AG09319 (cell line): ENCODE measurements around the gene CERCAM.

Experiments used
- DNase-seq: peaks from one replicate; pipeline ENCODE4 v3.0.0-alpha.2; 2010; ENCODE audit warnings: low read depth; ENCODE audit errors: extremely low read depth
- CTCF ChIP-seq: IDR thresholded peaks from 2 replicates; pipeline ENCODE4 v1.5.1; 2011; ENCODE audit warnings: low read depth, mild to moderate bottlenecking, inconsistent platforms, low read length, moderate library complexity

CERCAM gene

GRCh38 chr9:128455849-128456612, 35.4 kb downstream of the CERCAM start, which contains the start of gene ODF2:
Gene ODF2, plus strand, starts transcription at chr9:128456006. Its CDS starts 86 bp downstream, at chr9:128456092.
- TF ChIP-seq CTCF, result no peak

GRCh38 chr9:128456613-128457061, 36.0 kb downstream of the CERCAM start:
- peak; percentile 30 for DNase-seq
- TF ChIP-seq CTCF, result no peak

More at GRCh38 chr9:128455849-128456612, 35.4 kb downstream of the CERCAM start, which contains the start of gene ODF2:
- peak; percentile 82 for DNase-seq

- TF ChIP-seq CTCF, result no peak
These were observed 36.5 kb downstream of the CERCAM start for GRCh38 chr9:128457207-128457606.

GRCh38 chr9:128459011-128459410, 38.4 kb downstream of the CERCAM start:
- no peak for DNase-seq
- no peak for TF ChIP-seq CTCF

More at GRCh38 chr9:128457207-128457606, 36.5 kb downstream of the CERCAM start:
- no peak for DNase-seq

GRCh38 chr9:128469070-128469469, 48.4 kb downstream of the CERCAM start:
- DNase-seq, result no peak
- TF ChIP-seq CTCF, result no peak

- no peak for DNase-seq
- no peak for TF ChIP-seq CTCF
These were observed 49.9 kb downstream of the CERCAM start for GRCh38 chr9:128470560-128470959.

GRCh38 chr9:128473104-128473503, 52.4 kb downstream of the CERCAM start:
- DNase-seq, result no peak
- no peak for TF ChIP-seq CTCF
